K562 (cell line): ENCODE results near the gene C1orf116. TPM values are rescaled to one million over a fixed set of nuclear protein-coding genes. Genes with fewer than 3 reads are reported as not detected.
A peak's percentile ranks its signal among the peaks of the same experiment; 100 is the strongest.

Experiments
- ARNT ChIP-seq, 2 experiments: fragments of 450-650 bp; IDR thresholded peaks; 2 replicates each; pipeline ENCODE4 v1.6.1; 2016; ENCODE audit warnings: mild to moderate bottlenecking in 1 of 2
- CBX8 ChIP-seq: fragments of 200-600 bp; sonication (generic); IDR thresholded peaks from 2 replicates; pipeline ENCODE4 v1.6.1; 2012; ENCODE audit warnings: borderline replicate concordance, mixed run types, low read depth, mild to moderate bottlenecking, moderate library complexity, mixed read lengths, low read length, control low read depth, inconsistent platforms; ENCODE audit not compliant: poor library complexity, severe bottlenecking; ENCODE audit errors: extremely low read depth
- E2F3 ChIP-seq: fragments of 250-450 bp; sonication (Bioruptor Pico); IDR thresholded peaks from 2 replicates; pipeline ENCODE4 v1.4.0; 2020; ENCODE audit warnings: mild to moderate bottlenecking
- ELF1 ChIP-seq: fragments of 200-800 bp; sonication (Bioruptor generic); IDR thresholded peaks from 2 replicates; pipeline ENCODE4 v1.6.1; 2016; ENCODE audit warnings: missing genetic modification characterization, missing compliant biosample characterization
- ERF ChIP-seq: fragments of 450-650 bp; formaldehyde crosslinking; IDR thresholded peaks from 2 replicates; pipeline ENCODE4 v1.4.0; 2020; ENCODE audit warnings: mild to moderate bottlenecking, mixed read lengths
- ETS2 ChIP-seq: IDR thresholded peaks from 2 replicates; pipeline ENCODE4 v1.6.1; 2016; ENCODE audit warnings: borderline replicate concordance, missing genetic modification characterization, mild to moderate bottlenecking, moderate library complexity, missing compliant biosample characterization; ENCODE audit not compliant: poor library complexity, severe bottlenecking
- HMG20B ChIP-seq: fragments of 250-450 bp; sonication (Bioruptor Pico); IDR thresholded peaks from 2 replicates; pipeline ENCODE4 v1.5.0; 2021; ENCODE audit warnings: mild to moderate bottlenecking
- ILF3 ChIP-seq: fragments of 450-650 bp; IDR thresholded peaks from 2 replicates; pipeline ENCODE4 v1.6.1; 2018; ENCODE audit warnings: antibody characterized with exemption, mild to moderate bottlenecking, moderate library complexity, borderline replicate concordance
- KAT2B ChIP-seq: IDR thresholded peaks from one replicate; pipeline ENCODE4 v1.6.1; 2012; ENCODE audit warnings: low read depth, mild to moderate bottlenecking, control low read depth, inconsistent platforms, low read length, moderate library complexity
- MYC ChIP-seq, 2 experiments: fragments of 250-450 bp in 1 of 2; sonication (Bioruptor Pico) in 1 of 2; IDR thresholded peaks; 2 replicates each; pipeline versions ENCODE4 v1.5.1 to v1.6.1; 2012 to 2021; ENCODE audit warnings: low read depth in 2 of 2, borderline replicate concordance in 1 of 2, improper control_type of control experiment in 1 of 2, low read length in 1 of 2, mild to moderate bottlenecking in 1 of 2, moderate library complexity in 1 of 2
- PHF8 ChIP-seq: fragments of 200-600 bp; sonication (generic); IDR thresholded peaks from 2 replicates; pipeline ENCODE4 v1.6.1; 2012; ENCODE audit warnings: mixed run types, mild to moderate bottlenecking, inconsistent platforms, low read length, moderate library complexity, borderline replicate concordance
- POLR2G ChIP-seq: fragments of 200-400 bp; formaldehyde crosslinking; IDR thresholded peaks from 2 replicates; pipeline ENCODE4 v1.6.1; 2017; ENCODE audit warnings: low read depth, mild to moderate bottlenecking, antibody characterized with exemption, low read length, moderate library complexity
- POLR3A ChIP-seq: IDR thresholded peaks from 2 replicates; pipeline ENCODE4 v1.6.1; 2011; ENCODE audit warnings: borderline replicate concordance, mild to moderate bottlenecking, moderate library complexity; ENCODE audit not compliant: insufficient read length, insufficient read depth; ENCODE audit errors: extremely low read depth
- SMARCE1 ChIP-seq: fragments of 450-650 bp; IDR thresholded peaks from 2 replicates; pipeline ENCODE4 v1.7.1; 2016; ENCODE audit warnings: mild to moderate bottlenecking
- ZBED1 ChIP-seq: IDR thresholded peaks from 2 replicates; pipeline ENCODE4 v1.6.1; 2014
- ZNF24 ChIP-seq: fragments of 450-650 bp; IDR thresholded peaks from 2 replicates; pipeline ENCODE4 v1.6.1; 2016
- ZNF76 ChIP-seq: fragments of 250-450 bp; sonication (Bioruptor Pico); IDR thresholded peaks from 2 replicates; pipeline ENCODE4 v1.4.0; 2020; ENCODE audit warnings: mild to moderate bottlenecking, moderate library complexity, borderline replicate concordance
- polyA plus RNA-seq, 8 experiments: library from polyadenylated mRNA; depleted of rRNA in 4 of 8; stranded (reverse) in 5 of 8; unstranded in 3 of 8; fragments of >200 nt; fragmentation: Nextera tagmentation in 2 of 8; fragmentation: Illumina TruSeq in 1 of 8; extraction: Ambion mirVana in 2 of 8; extraction: Trizol in 1 of 8; gene quantifications; 2 replicates each; pipeline versions ENCODE4 v1.2.1 to v1.2.3, GENCODE V29; 2011 to 2014; ENCODE audit warnings: inconsistent platforms in 1 of 8, missing spikeins in 1 of 8
- total RNA-seq, 7 experiments: library from RNA; depleted of rRNA in 6 of 7; stranded (reverse); fragments of >200 nt in 6 of 7; fragmentation: Illumina TruSeq in 2 of 7; extraction: Trizol in 2 of 7; gene quantifications; 2 replicates each; pipeline versions ENCODE4 v1.2.1 to v1.2.3, GENCODE V29; 2011 to 2021; ENCODE audit warnings: low replicate concordance in 1 of 7
- TF ChIP-seq, protein P1 (sequence below): fragments of 450-650 bp; formaldehyde crosslinking; IDR thresholded peaks from 2 replicates; pipeline ENCODE4 v1.4.0; 2022; ENCODE audit warnings: missing genetic modification characterization
- TF ChIP-seq, protein P2 (sequence below): fragments of 450-650 bp; IDR thresholded peaks from 2 replicates; pipeline ENCODE4 v1.6.1; 2014; ENCODE audit warnings: low read depth, mild to moderate bottlenecking, moderate library complexity, borderline replicate concordance
- TF ChIP-seq, protein P3 (sequence below): fragments of 450-650 bp; IDR thresholded peaks from 2 replicates; pipeline ENCODE4 v1.6.1; 2018; ENCODE audit warnings: mild to moderate bottlenecking, low read depth; ENCODE audit not compliant: partially characterized antibody
- TF ChIP-seq, protein P4 (sequence below): fragments of 250-450 bp; sonication (Bioruptor Pico); IDR thresholded peaks from 2 replicates; pipeline ENCODE4 v1.8.0; 2022; ENCODE audit warnings: moderate library complexity, mild to moderate bottlenecking, inconsistent platforms

The C1orf116 gene
- total and polyA plus RNA-seq, 9 of the 15 experiments (the other 6 are each of a cell fraction or from before 2014, with no cell fraction given), result 0.62 to 3.0 (median 0.95) TPM

DNA sequence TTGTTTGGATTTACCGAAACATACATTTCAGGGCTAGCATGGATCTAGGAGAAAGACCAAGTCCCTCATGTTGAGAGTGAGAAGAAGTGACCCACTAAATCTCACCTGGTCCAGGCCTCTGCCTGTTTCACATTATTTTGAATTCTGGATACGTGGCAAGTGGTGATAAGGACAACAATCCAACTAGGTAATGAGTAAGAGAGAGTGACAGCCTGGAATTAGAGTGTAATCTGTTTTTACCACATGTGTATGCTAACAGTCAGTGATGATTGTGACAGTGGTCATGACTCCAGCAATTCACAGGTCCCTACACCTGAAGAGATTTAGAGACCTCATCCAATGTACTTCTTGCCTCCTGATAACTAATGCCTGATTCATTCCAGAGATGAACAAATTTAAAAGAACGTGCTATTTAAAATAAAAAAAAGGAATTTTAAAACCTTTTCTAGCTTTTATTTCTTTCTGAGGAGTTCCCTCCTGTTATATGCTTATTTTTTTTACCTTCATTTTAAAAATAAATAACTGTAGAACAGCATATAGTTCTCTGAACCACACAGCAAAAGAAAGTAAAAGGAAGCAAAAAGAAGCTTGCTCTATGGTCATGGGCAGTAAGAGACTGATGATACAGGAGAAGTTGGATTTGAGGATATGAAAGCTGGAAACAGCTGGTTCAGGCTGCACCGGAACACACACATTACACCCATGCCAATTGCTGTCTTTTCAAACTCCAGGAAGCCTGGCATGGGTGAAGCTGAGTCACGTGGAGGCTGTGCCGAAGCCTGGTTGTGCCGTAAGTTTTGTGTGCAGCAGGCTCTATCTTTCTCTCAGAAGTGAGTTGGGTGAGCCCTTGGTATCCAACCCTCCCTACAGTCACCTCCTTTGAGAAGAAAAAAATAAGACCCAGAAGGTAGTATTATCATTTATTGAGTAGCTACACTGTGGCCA, 14.7 kb downstream of the C1orf116 start (continued):
- TF ChIP-seq ZNF76 (CRISPR knock-in tag), result no peak
- TF ChIP-seq KAT2B, result no peak
- peak; percentile 18; the same call in 1 of the 2 replicates for TF ChIP-seq MYC (IDR thresholded peaks at IDR 0.05; ENCODE audit: low read depth, low read length)
- no peak for TF ChIP-seq MYC (CRISPR knock-in tag; IDR thresholded peaks at IDR 0.05; ENCODE audit: borderline replicate concordance, low read depth)
- TF ChIP-seq E2F3 (CRISPR knock-in tag), result no peak
- no peak for TF ChIP-seq POLR2G
- peak; percentile 97 for TF ChIP-seq SMARCE1
- no peak for TF ChIP-seq CBX8
- TF ChIP-seq, protein P1, sequence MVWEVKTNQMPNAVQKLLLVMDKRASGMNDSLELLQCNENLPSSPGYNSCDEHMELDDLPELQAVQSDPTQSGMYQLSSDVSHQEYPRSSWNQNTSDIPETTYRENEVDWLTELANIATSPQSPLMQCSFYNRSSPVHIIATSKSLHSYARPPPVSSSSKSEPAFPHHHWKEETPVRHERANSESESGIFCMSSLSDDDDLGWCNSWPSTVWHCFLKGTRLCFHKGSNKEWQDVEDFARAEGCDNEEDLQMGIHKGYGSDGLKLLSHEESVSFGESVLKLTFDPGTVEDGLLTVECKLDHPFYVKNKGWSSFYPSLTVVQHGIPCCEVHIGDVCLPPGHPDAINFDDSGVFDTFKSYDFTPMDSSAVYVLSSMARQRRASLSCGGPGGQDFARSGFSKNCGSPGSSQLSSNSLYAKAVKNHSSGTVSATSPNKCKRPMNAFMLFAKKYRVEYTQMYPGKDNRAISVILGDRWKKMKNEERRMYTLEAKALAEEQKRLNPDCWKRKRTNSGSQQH (CRISPR knock-in tag), result no peak
- TF ChIP-seq ETS2 (tag), result no peak
- no peak for TF ChIP-seq ERF (CRISPR knock-in tag)
- TF ChIP-seq HMG20B (CRISPR knock-in tag), result no peak
- TF ChIP-seq ZNF24, result no peak
- peak; percentile 78 to 97; a peak in 3 of 4 replicates for TF ChIP-seq ARNT (IDR thresholded peaks at IDR 0.05)
- TF ChIP-seq, protein P2, sequence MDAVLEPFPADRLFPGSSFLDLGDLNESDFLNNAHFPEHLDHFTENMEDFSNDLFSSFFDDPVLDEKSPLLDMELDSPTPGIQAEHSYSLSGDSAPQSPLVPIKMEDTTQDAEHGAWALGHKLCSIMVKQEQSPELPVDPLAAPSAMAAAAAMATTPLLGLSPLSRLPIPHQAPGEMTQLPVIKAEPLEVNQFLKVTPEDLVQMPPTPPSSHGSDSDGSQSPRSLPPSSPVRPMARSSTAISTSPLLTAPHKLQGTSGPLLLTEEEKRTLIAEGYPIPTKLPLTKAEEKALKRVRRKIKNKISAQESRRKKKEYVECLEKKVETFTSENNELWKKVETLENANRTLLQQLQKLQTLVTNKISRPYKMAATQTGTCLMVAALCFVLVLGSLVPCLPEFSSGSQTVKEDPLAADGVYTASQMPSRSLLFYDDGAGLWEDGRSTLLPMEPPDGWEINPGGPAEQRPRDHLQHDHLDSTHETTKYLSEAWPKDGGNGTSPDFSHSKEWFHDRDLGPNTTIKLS, result peak; percentile 97
- no peak for TF ChIP-seq POLR3A
- TF ChIP-seq, protein P3, sequence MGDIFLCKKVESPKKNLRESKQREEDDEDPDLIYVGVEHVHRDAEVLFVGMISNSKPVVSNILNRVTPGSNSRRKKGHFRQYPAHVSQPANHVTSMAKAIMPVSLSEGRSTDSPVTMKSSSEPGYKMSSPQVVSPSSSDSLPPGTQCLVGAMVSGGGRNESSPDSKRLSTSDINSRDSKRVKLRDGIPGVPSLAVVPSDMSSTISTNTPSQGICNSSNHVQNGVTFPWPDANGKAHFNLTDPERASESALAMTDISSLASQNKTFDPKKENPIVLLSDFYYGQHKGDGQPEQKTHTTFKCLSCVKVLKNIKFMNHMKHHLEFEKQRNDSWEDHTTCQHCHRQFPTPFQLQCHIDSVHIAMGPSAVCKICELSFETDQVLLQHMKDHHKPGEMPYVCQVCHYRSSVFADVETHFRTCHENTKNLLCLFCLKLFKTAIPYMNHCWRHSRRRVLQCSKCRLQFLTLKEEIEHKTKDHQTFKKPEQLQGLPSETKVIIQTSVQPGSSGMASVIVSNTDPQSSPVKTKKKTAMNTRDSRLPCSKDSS, result no peak
- TF ChIP-seq ILF3, result no peak
- TF ChIP-seq ZBED1, result no peak
- TF ChIP-seq, protein P4, sequence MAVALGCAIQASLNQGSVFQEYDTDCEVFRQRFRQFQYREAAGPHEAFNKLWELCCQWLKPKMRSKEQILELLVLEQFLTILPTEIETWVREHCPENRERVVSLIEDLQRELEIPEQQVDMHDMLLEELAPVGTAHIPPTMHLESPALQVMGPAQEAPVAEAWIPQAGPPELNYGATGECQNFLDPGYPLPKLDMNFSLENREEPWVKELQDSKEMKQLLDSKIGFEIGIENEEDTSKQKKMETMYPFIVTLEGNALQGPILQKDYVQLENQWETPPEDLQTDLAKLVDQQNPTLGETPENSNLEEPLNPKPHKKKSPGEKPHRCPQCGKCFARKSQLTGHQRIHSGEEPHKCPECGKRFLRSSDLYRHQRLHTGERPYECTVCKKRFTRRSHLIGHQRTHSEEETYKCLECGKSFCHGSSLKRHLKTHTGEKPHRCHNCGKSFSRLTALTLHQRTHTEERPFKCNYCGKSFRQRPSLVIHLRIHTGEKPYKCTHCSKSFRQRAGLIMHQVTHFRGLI (CRISPR knock-in tag), result no peak
- no peak for TF ChIP-seq ELF1
- no peak for TF ChIP-seq PHF8
